ENCODE results near the gene RMND1.
"Not testable (repeated sequence)": the region's sequence is repeated elsewhere in the genome, so short reads cannot be mapped to it uniquely, and the experiment has no call there.

The RMND1 gene

DNA sequence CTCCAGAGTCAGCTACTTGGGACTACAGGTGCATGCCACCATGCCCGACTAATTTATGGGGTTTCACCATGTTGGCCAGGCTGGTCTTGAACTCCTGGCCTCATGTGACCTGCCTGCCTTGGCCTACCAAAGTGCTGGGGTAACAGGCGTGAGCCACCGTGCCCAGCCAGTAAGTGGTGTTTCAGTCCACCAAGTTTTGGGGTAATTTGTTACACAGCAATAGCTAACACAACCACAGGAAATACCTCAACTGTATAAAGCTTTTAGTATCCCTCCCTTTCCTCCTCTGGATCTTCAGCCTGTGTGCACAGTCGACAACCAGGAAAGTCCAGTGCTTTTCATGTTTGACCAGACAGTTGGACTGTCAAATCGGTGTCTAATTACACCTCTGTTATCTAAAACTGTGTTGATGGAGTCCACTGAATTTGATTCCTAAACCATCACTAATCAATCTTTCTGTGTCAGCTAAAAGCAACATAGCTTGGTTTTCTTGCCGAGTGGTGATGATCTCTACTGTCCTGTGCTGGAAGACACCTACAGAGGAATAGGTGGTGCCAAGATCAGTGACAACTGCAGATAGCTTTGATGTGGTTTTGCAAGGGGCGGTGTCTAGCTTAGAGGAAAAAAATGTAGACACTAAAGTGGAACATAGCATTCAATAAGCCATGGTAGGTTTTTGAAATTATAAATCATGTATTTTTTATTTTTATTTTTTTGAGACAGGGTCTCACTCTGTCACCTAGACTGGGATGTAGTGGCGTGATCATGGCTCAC is 38.4 kb downstream of the RMND1 start:
- DNase-seq, result no peak

DNA sequence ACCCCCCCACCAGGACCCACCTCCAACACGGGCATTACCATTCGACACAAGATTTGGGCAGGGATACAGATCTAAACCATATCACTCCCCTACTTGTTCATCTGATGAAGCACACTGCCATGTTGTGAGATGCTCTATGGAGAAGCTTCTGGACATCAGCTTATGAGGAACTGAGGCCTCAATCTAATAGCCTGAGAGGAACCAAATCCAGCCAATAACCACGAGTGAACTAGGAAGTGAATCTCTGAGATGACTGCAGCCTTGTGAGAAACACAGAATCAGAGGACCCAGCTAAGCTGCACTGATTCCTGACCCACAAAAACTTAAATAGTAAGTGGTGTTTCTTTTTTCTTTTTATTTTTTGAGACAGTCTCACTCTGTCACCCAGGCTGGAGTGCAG is 39.0 kb downstream of the RMND1 start:
- no peak for DNase-seq

DNA sequence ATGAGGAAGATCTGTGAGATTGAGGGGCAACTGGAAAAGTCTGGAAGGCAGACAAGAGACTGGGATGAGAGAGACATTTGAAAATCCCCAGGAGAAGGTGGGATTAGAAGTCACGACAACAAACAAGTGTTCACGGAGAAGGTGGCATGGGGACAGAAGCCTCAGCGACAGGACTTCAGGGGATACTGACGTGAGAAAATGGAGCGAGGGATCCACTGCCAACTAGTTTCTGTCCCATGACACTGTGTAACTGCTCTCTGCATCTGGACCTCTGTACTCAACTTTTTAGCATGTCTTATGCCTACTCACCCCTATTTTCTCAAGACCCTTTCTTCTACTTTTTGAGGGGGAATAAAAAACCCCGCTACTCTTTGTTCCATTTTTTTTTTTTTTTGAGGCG is 42.2 kb downstream of the RMND1 start:
- DNase-seq, result no peak

GRCh38 chr6:151409260-151409659 is 42.7 kb downstream of the RMND1 start:
- DNase-seq, result no peak

DNA sequence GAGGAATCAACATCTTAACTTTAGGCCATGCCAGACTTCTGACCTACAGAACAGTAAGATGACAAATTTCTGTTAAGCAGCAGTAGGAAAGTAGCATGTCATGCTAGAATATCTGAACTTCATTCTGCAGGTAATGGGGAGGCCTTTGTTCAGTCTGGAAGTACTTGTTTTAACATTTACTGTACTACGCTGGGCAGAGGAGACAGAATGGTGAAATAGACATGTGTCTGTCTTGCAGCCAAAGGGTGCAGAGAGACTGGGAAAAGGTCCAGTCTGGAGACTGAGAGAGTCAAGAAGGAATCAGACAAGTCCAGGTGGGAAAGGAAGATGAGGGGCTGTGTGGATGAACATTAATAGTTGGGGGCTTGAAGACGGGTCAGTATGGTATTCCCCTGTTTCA is 43.1 kb downstream of the RMND1 start:
- no peak for DNase-seq

DNA sequence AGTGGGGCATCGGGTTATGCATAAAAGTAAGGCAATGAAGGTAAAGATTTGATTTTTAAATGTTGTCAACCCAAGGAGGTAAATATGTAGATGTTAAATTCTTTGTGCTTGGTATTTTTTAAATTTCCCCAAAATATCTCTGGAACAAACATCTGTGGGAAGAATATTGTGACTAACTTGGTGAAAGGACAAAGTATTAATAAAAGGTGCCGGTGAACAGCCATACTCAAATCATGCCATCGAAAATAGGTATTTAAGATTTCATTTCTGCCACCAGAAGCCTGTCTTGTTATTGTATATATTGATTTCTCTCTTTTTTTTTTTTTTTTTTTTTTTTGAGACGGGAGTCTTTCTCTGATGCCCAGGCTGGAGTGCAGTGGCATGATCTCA is 48.0 kb downstream of the RMND1 start:
- no peak for DNase-seq

GRCh38 chr6:151402228-151402627 is 49.7 kb downstream of the RMND1 start:
- no peak for DNase-seq

DNA sequence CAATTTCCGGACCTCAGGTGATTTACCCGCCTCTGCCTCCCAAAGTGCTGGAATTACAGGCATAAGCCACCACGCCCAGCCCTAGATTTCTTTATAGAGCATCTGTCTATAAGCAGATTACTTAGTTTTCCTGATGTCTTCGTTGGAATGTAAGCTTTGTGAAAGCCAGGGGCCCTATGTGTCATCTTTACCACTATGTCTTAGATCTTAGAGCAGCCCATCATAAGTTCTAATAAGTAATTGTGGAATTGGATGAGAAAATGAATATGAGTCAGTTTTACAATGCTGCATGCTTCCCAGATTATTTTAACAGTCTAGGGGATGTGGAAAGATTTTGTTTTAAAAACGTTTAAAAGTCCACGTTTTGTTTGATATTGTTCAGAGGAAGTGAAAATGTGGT is 51.5 kb downstream of the RMND1 start:
- DNase-seq, result no peak

- DNase-seq, result no peak
Measured at GRCh38 chr6:151399679-151400078, 52.2 kb downstream of the RMND1 start.

- DNase-seq, result no peak
Measured at GRCh38 chr6:151393410-151393809, 58.5 kb downstream of the RMND1 start.

DNA sequence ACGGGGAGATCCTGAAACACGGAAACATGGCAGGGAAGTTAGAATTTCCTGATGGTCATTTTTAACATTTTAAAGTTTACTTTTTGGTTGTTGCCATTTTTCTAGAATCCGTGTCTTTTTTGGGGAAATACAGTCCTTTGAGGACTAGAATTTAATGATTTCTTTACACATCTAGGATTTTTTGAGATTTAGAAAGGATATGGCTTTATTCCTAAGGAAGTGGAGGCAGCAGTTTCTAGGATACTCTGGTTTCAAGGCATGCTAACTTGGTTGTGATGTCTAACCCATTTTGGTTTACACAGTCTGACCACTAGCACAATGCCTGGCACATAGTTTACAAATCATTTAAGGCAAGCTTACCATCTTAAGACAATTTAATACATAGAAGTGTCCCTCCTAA is 59.5 kb downstream of the RMND1 start:
- no peak for DNase-seq

GRCh38 chr6:151391471-151392413 is 60.2 kb downstream of the RMND1 start, which contains the start of gene ZBTB2:
TSS of gene ZBTB2 (minus strand) at chr6:151391559. CDS start at chr6:151373637, 17,922 bp downstream.
- peak; percentile 3 for DNase-seq

DNA sequence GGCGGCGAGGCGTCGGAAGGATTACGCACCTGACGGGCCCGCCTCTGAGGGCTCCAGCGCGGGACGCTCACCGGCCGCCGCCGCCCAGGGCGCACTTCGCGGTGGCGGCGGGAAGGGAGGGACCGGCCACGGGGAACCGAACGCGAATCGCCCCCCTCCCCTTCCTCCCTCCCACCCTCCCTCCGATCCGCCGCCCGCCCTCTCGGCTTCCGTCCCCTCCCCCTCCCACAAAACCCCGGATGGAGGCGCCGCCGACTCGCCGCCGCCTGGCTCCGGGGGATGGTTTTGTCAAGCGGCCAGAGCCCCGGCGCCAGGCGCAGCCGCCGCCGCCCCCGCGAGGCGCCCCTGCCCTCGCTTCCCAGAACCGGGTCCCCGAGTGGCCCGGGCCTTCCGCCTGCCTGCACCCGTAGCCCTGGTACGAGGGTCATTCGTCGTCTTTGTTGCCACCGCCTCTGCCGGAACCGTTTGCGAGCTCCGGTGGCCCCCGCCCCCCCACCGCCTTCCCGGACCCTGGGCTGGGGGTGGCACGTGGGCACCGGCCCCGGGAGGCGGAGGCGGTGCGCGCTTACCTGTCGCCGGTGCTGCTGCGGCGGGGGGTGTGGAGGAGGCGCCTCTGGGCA is 61.0 kb downstream of the RMND1 start:
- DNase-seq, result peak; percentile 7

- peak; percentile 90 for DNase-seq
Measured at GRCh38 chr6:151390276-151390850, 61.6 kb downstream of the RMND1 start.

- DNase-seq, result peak; percentile 34
Measured at GRCh38 chr6:151389618-151390275, 62.2 kb downstream of the RMND1 start.

GRCh38 chr6:151388997-151389617 is 62.8 kb downstream of the RMND1 start:
- peak; percentile 34 for DNase-seq

DNA sequence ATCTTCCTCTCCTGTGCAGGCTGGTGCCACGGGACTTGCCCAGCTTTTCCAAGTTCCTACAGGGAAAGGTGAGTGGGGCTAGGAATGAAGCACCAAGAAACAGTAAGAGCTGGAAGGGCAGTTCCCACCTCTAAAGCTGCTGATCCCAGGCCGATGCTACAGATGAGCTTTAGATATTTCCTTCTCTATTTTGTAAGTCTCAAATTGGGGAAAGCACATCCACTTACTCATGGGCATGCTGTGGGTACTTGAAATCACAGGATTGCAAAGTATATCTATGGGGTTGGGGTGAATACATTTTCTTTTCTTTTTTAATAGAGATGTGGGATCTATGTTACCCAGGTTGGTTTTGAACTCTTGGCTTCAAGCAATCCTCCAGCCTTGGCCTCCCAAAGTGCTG is 63.7 kb downstream of the RMND1 start:
- no peak for DNase-seq

- no peak for DNase-seq
Measured at GRCh38 chr6:151387175-151387970, 64.6 kb downstream of the RMND1 start.

GRCh38 chr6:151385177-151385576 is 66.7 kb downstream of the RMND1 start:
- no peak for DNase-seq

DNA sequence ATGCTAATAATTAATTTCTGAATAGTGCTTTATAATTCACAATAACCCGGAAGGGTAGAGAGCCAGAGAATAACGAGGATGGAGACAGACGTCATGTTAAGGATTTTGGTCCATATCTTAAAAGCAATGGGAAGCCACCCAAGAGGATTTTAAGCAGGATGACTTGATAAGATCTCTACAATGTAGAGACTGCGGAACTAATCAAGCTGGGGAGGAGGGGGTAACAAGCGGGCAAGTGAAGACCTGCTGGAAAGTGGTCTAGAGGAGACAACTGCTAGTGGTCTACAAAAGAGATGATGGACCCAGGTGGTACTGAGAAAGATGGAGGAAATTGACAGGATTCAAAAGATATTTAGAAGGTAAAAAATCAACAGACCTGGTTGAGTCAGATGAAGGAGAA is 67.8 kb downstream of the RMND1 start:
- no peak for DNase-seq

- not testable (repeated sequence) for DNase-seq
Measured at GRCh38 chr6:151382631-151383030, 69.3 kb downstream of the RMND1 start.
